Measurements from ENCODE around the gene ADTRP. TPM values are rescaled to one million over a fixed set of nuclear protein-coding genes. Genes with fewer than 3 reads are reported as not detected.
A peak's percentile ranks its signal among the peaks of the same experiment; 100 is the strongest.

Gene ADTRP
- total and polyA plus RNA-seq, 7 donors, result 0.36 to 86.9 (median 31.2) TPM; not detected in 3

DNA sequence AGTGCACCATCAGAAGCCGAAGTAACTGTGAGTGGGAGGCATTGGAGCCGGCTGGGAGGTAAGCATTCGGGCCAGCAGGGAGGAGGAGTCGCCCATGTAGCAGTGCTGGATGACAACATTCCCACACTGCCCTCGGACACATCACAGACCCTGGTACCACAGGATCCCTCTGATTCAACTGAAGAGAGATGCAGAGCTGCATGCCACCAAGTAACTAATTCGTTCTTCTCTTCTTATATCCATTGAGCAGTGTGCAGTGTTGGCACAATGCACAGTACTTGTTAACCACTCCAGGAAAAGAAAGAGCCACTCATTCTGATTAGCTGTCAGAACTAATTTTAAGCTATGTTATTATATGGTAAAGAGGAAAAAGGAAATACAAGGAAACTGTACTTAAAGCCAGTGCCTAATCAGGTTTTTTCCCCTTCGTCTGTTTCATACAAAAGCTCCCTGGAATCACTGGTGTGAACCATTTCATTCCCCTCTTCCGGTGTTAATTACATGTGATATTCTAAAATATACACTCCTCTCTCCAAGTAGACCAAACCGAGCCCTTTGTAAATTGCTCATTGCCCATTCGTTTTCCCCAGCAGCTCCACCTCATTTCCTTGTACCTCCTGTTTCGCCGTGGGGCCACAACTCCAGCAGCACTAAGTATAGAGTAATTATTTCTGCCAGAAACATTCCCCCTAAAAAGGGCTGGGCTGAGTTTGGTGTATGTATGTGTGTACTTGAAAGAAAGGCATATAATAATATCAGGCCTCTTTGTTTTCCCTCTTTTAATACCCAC is 32.4 kb upstream of the ADTRP start:
- H3K27ac ChIP-seq, result peak overlapping the region in 2 of 4 donors; percentile 48 to 56

DNA sequence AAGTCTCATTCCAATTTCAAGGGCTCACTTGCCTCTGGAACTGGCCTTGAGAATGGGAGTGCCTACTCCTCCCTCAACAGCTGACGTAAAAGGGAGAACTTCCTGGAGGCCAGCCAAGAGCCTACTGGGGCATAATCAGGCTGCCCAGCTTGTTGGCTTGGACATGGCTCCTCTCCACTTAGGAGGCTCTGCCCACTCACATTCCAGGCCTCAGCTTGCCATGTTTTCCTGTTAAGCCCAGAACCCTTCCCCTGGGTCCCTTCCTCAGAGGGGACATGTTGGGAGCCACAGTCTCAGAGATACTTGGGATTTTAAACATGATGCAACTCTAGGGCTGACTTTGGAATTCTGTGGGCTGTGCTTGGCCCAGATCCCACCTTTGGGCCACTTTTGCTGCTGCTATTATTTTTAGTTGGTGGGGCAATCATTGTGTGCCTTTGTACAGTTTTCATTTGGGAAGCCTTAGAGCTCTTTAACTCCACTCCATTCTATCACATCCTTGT is 31.5 kb upstream of the ADTRP start:
- peaks cover 0 to 16% (median 11%) of the 10 kb centered on the region in 4 donors for H3K4me1 ChIP-seq
- no peaks in the 10 kb centered on the region for H3K9me3 ChIP-seq
- intact Hi-C loops (cut with DNase I), result no loop called here
- TF ChIP-seq POLR2AphosphoS5 (IDR thresholded peaks at IDR 0.05), result peak in 1 of 4 donors; percentile 19
- TF ChIP-seq, protein P1, sequence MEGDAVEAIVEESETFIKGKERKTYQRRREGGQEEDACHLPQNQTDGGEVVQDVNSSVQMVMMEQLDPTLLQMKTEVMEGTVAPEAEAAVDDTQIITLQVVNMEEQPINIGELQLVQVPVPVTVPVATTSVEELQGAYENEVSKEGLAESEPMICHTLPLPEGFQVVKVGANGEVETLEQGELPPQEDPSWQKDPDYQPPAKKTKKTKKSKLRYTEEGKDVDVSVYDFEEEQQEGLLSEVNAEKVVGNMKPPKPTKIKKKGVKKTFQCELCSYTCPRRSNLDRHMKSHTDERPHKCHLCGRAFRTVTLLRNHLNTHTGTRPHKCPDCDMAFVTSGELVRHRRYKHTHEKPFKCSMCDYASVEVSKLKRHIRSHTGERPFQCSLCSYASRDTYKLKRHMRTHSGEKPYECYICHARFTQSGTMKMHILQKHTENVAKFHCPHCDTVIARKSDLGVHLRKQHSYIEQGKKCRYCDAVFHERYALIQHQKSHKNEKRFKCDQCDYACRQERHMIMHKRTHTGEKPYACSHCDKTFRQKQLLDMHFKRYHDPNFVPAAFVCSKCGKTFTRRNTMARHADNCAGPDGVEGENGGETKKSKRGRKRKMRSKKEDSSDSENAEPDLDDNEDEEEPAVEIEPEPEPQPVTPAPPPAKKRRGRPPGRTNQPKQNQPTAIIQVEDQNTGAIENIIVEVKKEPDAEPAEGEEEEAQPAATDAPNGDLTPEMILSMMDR (IDR thresholded peaks at IDR 0.05), result no peak
- H3K27ac ChIP-seq, result peak overlapping the region; percentile 5 to 56 (median 42)
- no peaks in the 10 kb centered on the region for H3K27me3 ChIP-seq
- 12 to 49% methylated on average over 1 of the region's 1 CpG for WGBS, 2 donors
- no peak overlapping the region for H3K4me3 ChIP-seq
- peak; percentile 85 for DNase-seq
- no peaks in the 10 kb centered on the region for H3K36me3 ChIP-seq

More for the DNA sequence above, 32.4 kb upstream of the ADTRP start:
- intact Hi-C loops (cut with DNase I), result no loop called here
- H3K9me3 ChIP-seq, result no peaks in the 10 kb centered on the region
- no peak for DNase-seq
- WGBS, 2 donors, result 77 to 86% methylated on average over 12 of the region's 12 CpGs
- peaks cover 0 to 16% (median 11%) of the 10 kb centered on the region in 4 donors for H3K4me1 ChIP-seq
- no peaks in the 10 kb centered on the region for H3K36me3 ChIP-seq
- H3K4me3 ChIP-seq, result no peak overlapping the region
- TF ChIP-seq POLR2AphosphoS5 (IDR thresholded peaks at IDR 0.05) (no peak), EP300 (IDR thresholded peaks at IDR 0.05) (no peak), POLR2A (IDR thresholded peaks at IDR 0.05) (no peak)
- TF ChIP-seq, protein P1 (IDR thresholded peaks at IDR 0.05), result no peak
- no peaks in the 10 kb centered on the region for H3K27me3 ChIP-seq

DNA sequence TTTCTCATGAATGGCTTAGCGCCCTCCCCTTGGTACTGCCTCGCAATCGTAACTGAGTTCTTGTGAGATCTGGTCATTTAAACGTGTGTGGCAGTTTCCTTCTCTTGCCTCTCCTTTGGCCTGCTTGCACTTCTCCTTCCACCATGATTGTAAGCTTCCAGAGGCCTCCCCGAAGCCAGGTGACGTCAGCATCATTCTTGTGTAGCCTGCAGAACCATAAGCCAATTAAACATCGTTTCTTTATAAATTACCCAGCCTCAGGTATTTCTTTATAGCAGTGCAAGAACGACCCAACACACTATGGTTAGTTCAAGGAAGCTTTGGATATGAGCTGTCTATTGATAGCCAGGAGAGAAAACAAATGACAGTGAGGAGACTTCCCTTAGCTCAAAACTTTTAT is 29.5 kb upstream of the ADTRP start:
- DNase-seq, result no peak
- Histone ChIP-seq H3K36me3 (no peaks in the 10 kb centered on the region), H3K4me3 (no peak overlapping the region), H3K4me1 (peaks cover 0 to 16% (median 11%) of the 10 kb centered on the region in 4 donors), H3K27ac (no peak overlapping the region), H3K9me3 (no peaks in the 10 kb centered on the region), H3K27me3 (no peaks in the 10 kb centered on the region)
- 73 to 89% methylated on average over 8 of the region's 8 CpGs for WGBS, 2 donors
- intact Hi-C loops (cut with DNase I), result no loop called here
- TF ChIP-seq, protein P1 (IDR thresholded peaks at IDR 0.05), result no peak
- no peak for TF ChIP-seq EP300 (IDR thresholded peaks at IDR 0.05)
- TF ChIP-seq POLR2AphosphoS5 (IDR thresholded peaks at IDR 0.05), result no peak
- TF ChIP-seq POLR2A (IDR thresholded peaks at IDR 0.05), result no peak

DNA sequence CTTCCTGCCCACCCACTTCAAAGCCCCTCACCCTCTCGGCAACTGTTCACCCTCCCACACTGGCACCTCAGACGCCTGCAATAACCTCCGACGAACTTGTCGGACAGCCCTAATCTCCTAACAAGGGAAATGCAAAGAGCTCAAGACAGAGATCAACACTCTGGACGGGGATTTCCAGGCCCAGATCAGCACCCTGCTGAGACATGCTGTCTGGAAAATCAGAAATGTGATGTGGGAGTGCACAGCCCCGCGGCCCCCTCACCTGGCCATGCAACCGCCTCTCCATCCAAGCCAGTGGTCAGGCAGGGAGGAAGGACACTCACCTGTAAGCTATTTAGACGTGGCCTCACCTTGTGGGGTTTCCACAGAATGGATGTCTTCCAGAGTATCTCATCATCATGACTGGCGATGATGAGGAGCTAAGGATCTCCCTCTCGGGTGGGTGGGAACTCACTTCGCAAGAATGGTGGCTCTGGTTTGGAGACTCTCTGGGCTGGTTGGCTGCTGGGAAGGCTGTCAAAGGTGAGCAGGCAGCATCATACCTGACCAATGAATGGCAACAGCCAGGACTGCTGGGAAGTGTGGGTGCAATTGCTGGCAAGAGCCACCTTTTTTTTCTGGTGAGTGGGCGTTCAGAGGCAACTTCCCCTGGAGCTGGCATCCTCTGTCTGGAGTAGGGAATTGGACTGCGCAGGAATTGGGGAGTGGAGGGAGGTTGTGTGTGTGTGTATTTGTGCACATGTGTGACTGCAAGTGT is 28.1 kb upstream of the ADTRP start:
- Histone ChIP-seq H3K27ac (no peak overlapping the region), H3K9me3 (no peaks in the 10 kb centered on the region), H3K4me1 (peaks cover 0 to 16% (median 11%) of the 10 kb centered on the region in 4 donors), H3K27me3 (no peaks in the 10 kb centered on the region), H3K36me3 (no peaks in the 10 kb centered on the region), H3K4me3 (no peak overlapping the region)
- no peak for DNase-seq
- WGBS, 2 donors, result 77 to 92% methylated on average over 15 of the region's 15 CpGs
- TF ChIP-seq, protein P1 (IDR thresholded peaks at IDR 0.05), result no peak
- TF ChIP-seq POLR2AphosphoS5 (IDR thresholded peaks at IDR 0.05) (no peak), EP300 (IDR thresholded peaks at IDR 0.05) (no peak), POLR2A (IDR thresholded peaks at IDR 0.05) (no peak)
- intact Hi-C loops (cut with DNase I), result no loop called here
